Calu3 (cell line): ENCODE data around the gene STK33. TPM values are rescaled to one million over a fixed set of nuclear protein-coding genes. Genes with fewer than 3 reads are reported as not detected.

Experiments
- BruUV-seq: library from RNA; stranded (reverse); fragments of 400-500 nt; replicated peaks from 2 replicates; lab custom pipeline; 2021; lab: Mats Ljungman, UMichigan
- CTCF ChIA-PET: fragments of 300-600 bp; sonication (Branson Sonifier 250); formaldehyde crosslinking; loops from one replicate; lab custom pipeline; 2022; ENCODE audit warnings: antibody characterized with exemption; lab: Charles Lee
- DNase-seq: peaks from one replicate; pipeline ENCODE4 v3.0.0; 2022
- H3K27ac Mint-ChIP-seq: one replicate; pipeline ENCODE4 v1.8.0; 2022; ENCODE audit warnings: mixed read lengths; ENCODE audit not compliant: unreplicated experiment
- H3K27me3 Mint-ChIP-seq: one replicate; pipeline ENCODE4 v1.8.0; 2022; ENCODE audit warnings: mixed read lengths; ENCODE audit not compliant: unreplicated experiment
- H3K36me3 Mint-ChIP-seq: one replicate; pipeline ENCODE4 v1.8.0; 2022; ENCODE audit warnings: mild to moderate bottlenecking, moderate library complexity, mixed read lengths; ENCODE audit not compliant: insufficient read depth, unreplicated experiment
- H3K4me1 Mint-ChIP-seq: one replicate; pipeline ENCODE4 v1.8.0; 2022; ENCODE audit warnings: mild to moderate bottlenecking, low read depth, mixed read lengths; ENCODE audit not compliant: unreplicated experiment
- H3K4me3 Mint-ChIP-seq: one replicate; pipeline ENCODE4 v1.8.0; 2022; ENCODE audit warnings: mild to moderate bottlenecking, low read depth, moderate library complexity, mixed read lengths; ENCODE audit not compliant: unreplicated experiment
- H3K9me3 Mint-ChIP-seq: one replicate; pipeline ENCODE4 v1.8.0; 2022; ENCODE audit warnings: low read depth, mixed read lengths; ENCODE audit not compliant: unreplicated experiment
- CTCF ChIP-seq: fragments of 200-600 bp; IDR thresholded peaks from one replicate; pipeline ENCODE4 v1.8.0; 2022; ENCODE audit warnings: antibody characterized with exemption; ENCODE audit not compliant: unreplicated experiment
- intact Hi-C: fragments of 100-400 bp; cut with micrococcal nuclease; formaldehyde crosslinking; loops from one replicate; pipeline ENCODE4 v1.10.0; 2022; ENCODE audit not compliant: unreplicated experiment
- total RNA-seq: library from RNA; stranded (reverse); gene quantifications from 2 replicates; pipeline ENCODE4 v1.2.3, GENCODE V29; 2022

STK33 gene
- total RNA-seq, 1 experiment from 2014 or later: 3.0 TPM

- intact Hi-C loops: no loop called here
- H3K9me3 Mint-ChIP-seq: no peaks in the 10 kb centered on the region
- H3K27ac Mint-ChIP-seq: no peak overlapping the region
- H3K27me3 Mint-ChIP-seq: peaks cover 65% of the 10 kb centered on the region
- TF ChIP-seq CTCF: no peak
- no peak for DNase-seq
- BruUV-seq: no TSS peak
- no peak overlapping the region for H3K4me3 Mint-ChIP-seq
- H3K4me1 Mint-ChIP-seq: no peaks in the 10 kb centered on the region
- CTCF ChIA-PET: no interaction called here
- H3K36me3 Mint-ChIP-seq: no peaks in the 10 kb centered on the region
These were observed 236.0 kb downstream of the STK33 start for GRCh38 chr11:8357891-8358566.

- peaks cover 61% of the 10 kb centered on the region for H3K27me3 Mint-ChIP-seq
- H3K27ac Mint-ChIP-seq: no peak overlapping the region
- no peak overlapping the region for H3K4me3 Mint-ChIP-seq
- TF ChIP-seq CTCF: no peak
- CTCF ChIA-PET: no interaction called here
- no peaks in the 10 kb centered on the region for H3K9me3 Mint-ChIP-seq
- DNase-seq: no peak
- no peaks in the 10 kb centered on the region for H3K36me3 Mint-ChIP-seq
- no peaks in the 10 kb centered on the region for H3K4me1 Mint-ChIP-seq
- BruUV-seq: no TSS peak
- intact Hi-C loops: no loop called here
These were observed 236.5 kb downstream of the STK33 start for GRCh38 chr11:8357505-8357888.

- TF ChIP-seq CTCF: no peak
- no peaks in the 10 kb centered on the region for H3K9me3 Mint-ChIP-seq
- H3K27ac Mint-ChIP-seq: no peak overlapping the region
- no peaks in the 10 kb centered on the region for H3K4me1 Mint-ChIP-seq
- peaks cover 55% of the 10 kb centered on the region for H3K27me3 Mint-ChIP-seq
- no peak overlapping the region for H3K4me3 Mint-ChIP-seq
- intact Hi-C loops: no loop called here
- no peak for DNase-seq
- BruUV-seq: no TSS peak
- CTCF ChIA-PET: interaction anchor here (0.6 to 1.2 kb wide), 2 partner anchors 25 to 110 kb away, joined by 3 to 4 read pairs; no protein-coding TSS in a partner anchor
- no peaks in the 10 kb centered on the region for H3K36me3 Mint-ChIP-seq
These were observed 237.1 kb downstream of the STK33 start for GRCh38 chr11:8356721-8357504.

GRCh38 chr11:8356216-8356615 lies 237.8 kb downstream of the STK33 start:
- BruUV-seq: no TSS peak
- peaks cover 49% of the 10 kb centered on the region for H3K27me3 Mint-ChIP-seq
- no peak overlapping the region for H3K27ac Mint-ChIP-seq
- CTCF ChIA-PET: interaction anchor here (1.2 kb wide), 1 partner anchor 109 kb away, joined by 3 read pairs; no protein-coding TSS in a partner anchor
- no peak for TF ChIP-seq CTCF
- no peaks in the 10 kb centered on the region for H3K9me3 Mint-ChIP-seq
- H3K4me3 Mint-ChIP-seq: no peak overlapping the region
- H3K4me1 Mint-ChIP-seq: no peaks in the 10 kb centered on the region
- no peaks in the 10 kb centered on the region for H3K36me3 Mint-ChIP-seq
- intact Hi-C loops: no loop called here
- no peak for DNase-seq
